Measurements from ENCODE around the gene ABCC4. TPM values are rescaled to one million over a fixed set of nuclear protein-coding genes. Genes with fewer than 3 reads are reported as not detected.

ABCC4 gene
- total and polyA plus RNA-seq, 9 of the 15 experiments (the other 6 are each of a cell fraction or from before 2014, with no cell fraction given), result 9.4 to 46.1 (median 25.4) TPM

- no peak for TF ChIP-seq PTBP1 (IDR thresholded peaks at IDR 0.05; ENCODE audit: low read depth, low read length)
- no peak for TF ChIP-seq HCFC1 (IDR thresholded peaks at IDR 0.05; ENCODE audit: low read depth, low read length)
- TF ChIP-seq PRMT5 (CRISPR knock-in tag; IDR thresholded peaks at IDR 0.05), result no peak
- no peak for TF ChIP-seq DIDO1 (tag; IDR thresholded peaks at IDR 0.05; ENCODE audit: low read depth)
- no peak for TF ChIP-seq VEZF1 (CRISPR knock-in tag; IDR thresholded peaks at IDR 0.05)
- no peak for TF ChIP-seq ZNF639 (CRISPR knock-in tag; conservative IDR thresholded peaks at IDR 0.05 in 1 of 2, IDR thresholded peaks at IDR 0.05 in 1 of 2)
- no peak for TF ChIP-seq SFPQ (IDR thresholded peaks at IDR 0.05; ENCODE audit: low read depth, low read length)
- no peak for TF ChIP-seq POLR3G (IDR thresholded peaks at IDR 0.05; ENCODE audit: extremely low read depth, insufficient read length, insufficient replicate concordance)
- TF ChIP-seq CBX5 (IDR thresholded peaks at IDR 0.05; ENCODE audit: borderline replicate concordance, low read depth), result no peak
- TF ChIP-seq NFE2L1 (tag; IDR thresholded peaks at IDR 0.05; ENCODE audit: borderline replicate concordance, low read depth), result no peak
- no peak for TF ChIP-seq NR2C2 (CRISPR knock-in tag; IDR thresholded peaks at IDR 0.05)
- TF ChIP-seq NR2C2 (tag; IDR thresholded peaks at IDR 0.05), result no peak
- no peak for TF ChIP-seq ZNF134 (CRISPR knock-in tag; conservative IDR thresholded peaks at IDR 0.05)
- no peak for TF ChIP-seq MTA2 (IDR thresholded peaks at IDR 0.05; ENCODE audit: low read depth)
- no peak for TF ChIP-seq EP400 (IDR thresholded peaks at IDR 0.05)
- TF ChIP-seq RUNX1 (IDR thresholded peaks at IDR 0.05; ENCODE audit: low read depth), result no peak
Observed at GRCh38 chr13:95199896-95200295, 101.4 kb downstream of the ABCC4 start (continued).

Measured in K562 (cell line).